Measurements from ENCODE around the gene DNMBP. TPM values are rescaled to one million over a fixed set of nuclear protein-coding genes. Genes with fewer than 3 reads are reported as not detected.

DNMBP gene
- total RNA-seq, 1 experiment from 2014 or later, result 39.3 TPM

- CTCF ChIA-PET, result interaction anchor here (0.5 to 0.9 kb wide), 3 partner anchors 152 to 256 kb away, joined by 3 to 6 read pairs (median 3); no protein-coding TSS in a partner anchor
- POLR2A ChIA-PET, result interaction anchor here (0.6 kb wide), 1 partner anchor 210 kb away, joined by 3 read pairs; no protein-coding TSS in a partner anchor
These were observed 157.1 kb downstream of the DNMBP start for GRCh38 chr10:99852481-99853213.

GRCh38 chr10:99851825-99852224 is 157.9 kb downstream of the DNMBP start:
- no peaks in the 10 kb centered on the region for H3K9me3 ChIP-seq (ENCODE audit: control insufficient read depth, insufficient read depth, low read depth, low read length)
- in situ Hi-C loops (cut with HindIII; ENCODE audit: low pct_unique_long_range_greater_than_20kb, low sequenced_read_pairs), result no loop called here
- ChIA-PET CTCF (interaction anchor here (0.6 to 0.9 kb wide), 2 partner anchors 193 to 256 kb away, joined by 3 read pairs; no protein-coding TSS in a partner anchor), POLR2A (no interaction called here)
- no TSS peak for BruUV-seq (replicated peaks)
- H3K27me3 ChIP-seq (ENCODE audit: control insufficient read depth, insufficient read depth, low read length), result no peaks in the 10 kb centered on the region
- H3K27ac ChIP-seq (ENCODE audit: low read length), result no peak overlapping the region
- no peak for ATAC-seq
- no peaks in the 10 kb centered on the region for H3K36me3 ChIP-seq (ENCODE audit: control insufficient read depth, insufficient read depth, low read length)
- no peak for DNase-seq (ENCODE audit: low read depth, low spot score)
- intact Hi-C loops (cut with micrococcal nuclease; ENCODE audit: unreplicated experiment), result loop anchor here (10.0 kb wide), 1 partner anchor 253 kb away; no protein-coding TSS in a partner anchor
- peaks cover 7% of the 10 kb centered on the region for H3K4me1 ChIP-seq (ENCODE audit: control insufficient read depth, insufficient read depth, low read length)
- no peak overlapping the region for H3K4me3 ChIP-seq (ENCODE audit: low read depth in 2 of 2, low read length in 2 of 2)
- TF ChIP-seq TCF7L2 (IDR thresholded peaks at IDR 0.05; ENCODE audit: low read depth, low read length) (no peak), REST (IDR thresholded peaks at IDR 0.05; ENCODE audit: insufficient read depth in 1 of 2, low read depth in 2 of 2, low read length in 1 of 2) (no peak), SIN3A (IDR thresholded peaks at IDR 0.05; ENCODE audit: borderline replicate concordance, insufficient read depth, low read depth, low read length) (no peak), POLR2AphosphoS5 (IDR thresholded peaks at IDR 0.05; ENCODE audit: low read depth, low read length) (no peak)

More at GRCh38 chr10:99852481-99853213, 157.1 kb downstream of the DNMBP start:
- no TSS peak for BruUV-seq (replicated peaks)
- no peaks in the 10 kb centered on the region for H3K9me3 ChIP-seq (ENCODE audit: control insufficient read depth, insufficient read depth, low read depth, low read length)
- no peak for TF ChIP-seq REST (IDR thresholded peaks at IDR 0.05; ENCODE audit: insufficient read depth in 1 of 2, low read depth in 2 of 2, low read length in 1 of 2)
- no peak for TF ChIP-seq TCF7L2 (IDR thresholded peaks at IDR 0.05; ENCODE audit: low read depth, low read length)
- TF ChIP-seq CTCF (IDR thresholded peaks at IDR 0.05), result no peak
- no peak for TF ChIP-seq POLR2AphosphoS5 (IDR thresholded peaks at IDR 0.05; ENCODE audit: low read depth, low read length)
- no peak for TF ChIP-seq SIN3A (IDR thresholded peaks at IDR 0.05; ENCODE audit: borderline replicate concordance, insufficient read depth, low read depth, low read length)
- H3K27ac ChIP-seq (ENCODE audit: low read length), result no peak overlapping the region
- DNase-seq (ENCODE audit: low read depth, low spot score), result no peak
- peaks cover 5% of the 10 kb centered on the region; the same call in 1 of the 2 replicates for H3K4me1 ChIP-seq (ENCODE audit: control insufficient read depth, insufficient read depth, low read length)
- no peaks in the 10 kb centered on the region for H3K36me3 ChIP-seq (ENCODE audit: control insufficient read depth, insufficient read depth, low read length)
- in situ Hi-C loops (cut with HindIII; ENCODE audit: low pct_unique_long_range_greater_than_20kb, low sequenced_read_pairs) (no loop called here), intact Hi-C loops (cut with micrococcal nuclease; ENCODE audit: unreplicated experiment) (loop anchor here (10.0 kb wide), 1 partner anchor 252 kb away; no protein-coding TSS in a partner anchor)
- no peaks in the 10 kb centered on the region for H3K27me3 ChIP-seq (ENCODE audit: control insufficient read depth, insufficient read depth, low read length)
- H3K4me3 ChIP-seq (ENCODE audit: low read depth in 2 of 2, low read length in 2 of 2), result no peak overlapping the region
- ATAC-seq, result no peak

Data from Panc1 (cell line).